Vagina (tissue), 2 donors: ENCODE measurements around the gene OBSCN. TPM values are rescaled to one million over a fixed set of nuclear protein-coding genes. Genes with fewer than 3 reads are reported as not detected.

Experiments used
- DNase-seq, 2 donors: peaks; one replicate each; pipeline ENCODE4 v3.0.0-alpha.2; 2017; ENCODE audit errors: extremely low spot score in 2 of 2
- H3K27ac ChIP-seq: fragments of 200-600 bp; sonication (generic); one replicate; pipeline ENCODE4 v1.5.1; 2019
- H3K27me3 ChIP-seq: fragments of 200-600 bp; sonication (generic); one replicate; pipeline ENCODE4 v1.5.1; 2019
- H3K36me3 ChIP-seq, 2 donors: fragments of 200-600 bp; sonication (generic); one replicate each; pipeline ENCODE4 v1.5.1; 2017 to 2019
- H3K4me1 ChIP-seq: fragments of 200-600 bp; sonication (generic); one replicate; pipeline ENCODE4 v1.5.1; 2019
- H3K4me3 ChIP-seq, 2 donors: fragments of 200-600 bp; sonication (generic); 1 replicate in 1 of 2; 2 replicates in 1 of 2; pipeline ENCODE4 v1.5.1; 2016 to 2019
- H3K9me3 ChIP-seq: fragments of 200-600 bp; sonication (generic); one replicate; pipeline ENCODE4 v1.5.1; 2019
- POLR2A ChIP-seq, 2 donors: fragments of 450-650 bp; IDR thresholded peaks; one replicate each; pipeline ENCODE4 v1.6.1; 2017; ENCODE audit warnings: antibody characterized with exemption in 2 of 2, mild to moderate bottlenecking in 2 of 2, moderate library complexity in 2 of 2
- POLR2AphosphoS5 ChIP-seq, 2 donors: sonication (generic); formaldehyde crosslinking; IDR thresholded peaks; one replicate each; pipeline ENCODE4 v1.9.0; 2017; ENCODE audit warnings: antibody characterized with exemption in 2 of 2, mild to moderate bottlenecking in 2 of 2, low read depth in 1 of 2; ENCODE audit not compliant: insufficient read depth in 1 of 2
- intact Hi-C: fragments of 100-400 bp; cut with DNase I; formaldehyde crosslinking; loops from one replicate; pipeline ENCODE4 v1.15.1; 2023
- total RNA-seq: library from RNA; depleted of rRNA; stranded (reverse); fragments of >200 nt; gene quantifications from one replicate; pipeline ENCODE4 v1.2.3, GENCODE V29; 2016
- TF ChIP-seq, protein P1 (sequence below), 3 experiments: fragments of 450-650 bp in 2 of 3; fragments of 200-600 bp in 1 of 3; sonication (generic) in 1 of 3; IDR thresholded peaks; one replicate each; pipeline ENCODE4 v1.5.1; 2017 to 2019; ENCODE audit warnings: antibody characterized with exemption in 3 of 3, mild to moderate bottlenecking in 2 of 3, moderate library complexity in 2 of 3

The OBSCN gene
- total RNA-seq, 1 donor from 2014 or later = 35.8 TPM

DNA sequence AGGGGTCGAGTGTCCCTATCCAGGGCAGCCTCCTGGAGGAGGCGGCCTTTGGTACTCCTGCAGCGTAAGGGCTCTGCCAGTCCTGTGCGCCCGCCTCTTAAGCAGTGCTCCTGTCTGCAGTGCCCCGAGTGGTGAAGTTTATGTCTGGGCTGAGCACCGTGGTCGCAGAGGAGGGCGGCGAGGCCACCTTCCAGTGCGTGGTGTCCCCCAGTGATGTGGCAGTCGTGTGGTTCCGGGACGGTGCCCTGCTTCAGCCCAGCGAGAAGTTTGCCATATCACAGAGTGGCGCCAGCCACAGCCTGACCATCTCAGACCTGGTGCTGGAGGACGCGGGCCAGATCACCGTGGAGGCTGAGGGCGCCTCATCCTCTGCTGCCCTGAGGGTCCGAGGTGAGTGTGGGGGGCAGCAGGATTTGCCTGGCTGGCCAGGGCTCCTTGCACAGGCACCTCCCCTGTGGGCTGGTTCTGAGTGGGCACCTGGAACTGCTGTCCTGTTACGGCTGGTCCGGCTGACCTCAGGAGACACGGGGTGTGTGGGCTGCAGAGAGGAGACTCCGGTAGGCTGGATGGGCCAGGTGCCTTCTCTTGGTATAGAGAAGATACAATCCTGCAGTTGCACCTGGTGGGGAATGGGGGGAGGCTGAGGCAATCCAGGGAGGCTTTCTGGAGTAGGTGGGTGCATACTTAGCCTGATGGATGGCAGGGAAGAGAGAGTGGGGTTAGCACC, 66.8 kb downstream of the OBSCN start:
- intact Hi-C loops = no loop called here
- H3K27ac ChIP-seq = peak overlapping the region; percentile 89
- peak in 1 of 2 donors; percentile 77 for DNase-seq
- H3K4me1 ChIP-seq = peaks cover 22% of the 10 kb centered on the region
- TF ChIP-seq POLR2AphosphoS5 (IDR thresholded peaks at IDR 0.05; ENCODE audit: insufficient read depth in 1 of 2, low read depth in 1 of 2) (no peak), POLR2A (IDR thresholded peaks at IDR 0.05) (no peak)
- TF ChIP-seq, protein P1, sequence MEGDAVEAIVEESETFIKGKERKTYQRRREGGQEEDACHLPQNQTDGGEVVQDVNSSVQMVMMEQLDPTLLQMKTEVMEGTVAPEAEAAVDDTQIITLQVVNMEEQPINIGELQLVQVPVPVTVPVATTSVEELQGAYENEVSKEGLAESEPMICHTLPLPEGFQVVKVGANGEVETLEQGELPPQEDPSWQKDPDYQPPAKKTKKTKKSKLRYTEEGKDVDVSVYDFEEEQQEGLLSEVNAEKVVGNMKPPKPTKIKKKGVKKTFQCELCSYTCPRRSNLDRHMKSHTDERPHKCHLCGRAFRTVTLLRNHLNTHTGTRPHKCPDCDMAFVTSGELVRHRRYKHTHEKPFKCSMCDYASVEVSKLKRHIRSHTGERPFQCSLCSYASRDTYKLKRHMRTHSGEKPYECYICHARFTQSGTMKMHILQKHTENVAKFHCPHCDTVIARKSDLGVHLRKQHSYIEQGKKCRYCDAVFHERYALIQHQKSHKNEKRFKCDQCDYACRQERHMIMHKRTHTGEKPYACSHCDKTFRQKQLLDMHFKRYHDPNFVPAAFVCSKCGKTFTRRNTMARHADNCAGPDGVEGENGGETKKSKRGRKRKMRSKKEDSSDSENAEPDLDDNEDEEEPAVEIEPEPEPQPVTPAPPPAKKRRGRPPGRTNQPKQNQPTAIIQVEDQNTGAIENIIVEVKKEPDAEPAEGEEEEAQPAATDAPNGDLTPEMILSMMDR (IDR thresholded peaks at IDR 0.05) = no peak
- no peaks in the 10 kb centered on the region for H3K9me3 ChIP-seq
- no peaks in the 10 kb centered on the region for H3K36me3 ChIP-seq
- H3K4me3 ChIP-seq = peak overlapping the region; percentile 65 to 81
- no peaks in the 10 kb centered on the region for H3K27me3 ChIP-seq

DNA sequence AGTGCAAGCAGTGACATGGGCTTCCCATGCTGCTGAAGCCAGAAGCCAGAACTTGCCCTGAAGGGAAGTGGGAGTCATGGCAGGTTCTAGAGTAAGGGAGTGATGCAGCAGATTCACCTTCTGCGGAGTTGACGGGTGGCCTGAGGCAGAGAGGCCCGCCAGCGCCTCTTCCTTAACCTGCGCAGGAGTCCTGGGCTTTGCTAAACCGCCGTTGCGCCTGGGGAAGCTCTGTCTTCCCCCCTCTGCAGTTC, 67.3 kb downstream of the OBSCN start:
- Histone ChIP-seq H3K4me1 (peaks cover 22% of the 10 kb centered on the region), H3K27me3 (no peaks in the 10 kb centered on the region), H3K36me3 (no peaks in the 10 kb centered on the region), H3K4me3 (peak overlapping the region; percentile 65 to 81), H3K27ac (peak overlapping the region; percentile 89), H3K9me3 (no peaks in the 10 kb centered on the region)
- no peak for TF ChIP-seq POLR2A (IDR thresholded peaks at IDR 0.05)
- TF ChIP-seq, protein P1 (IDR thresholded peaks at IDR 0.05) = no peak
- no peak for TF ChIP-seq POLR2AphosphoS5 (IDR thresholded peaks at IDR 0.05; ENCODE audit: insufficient read depth in 1 of 2, low read depth in 1 of 2)
- DNase-seq = peak in 1 of 2 donors; percentile 86
- intact Hi-C loops = no loop called here

DNA sequence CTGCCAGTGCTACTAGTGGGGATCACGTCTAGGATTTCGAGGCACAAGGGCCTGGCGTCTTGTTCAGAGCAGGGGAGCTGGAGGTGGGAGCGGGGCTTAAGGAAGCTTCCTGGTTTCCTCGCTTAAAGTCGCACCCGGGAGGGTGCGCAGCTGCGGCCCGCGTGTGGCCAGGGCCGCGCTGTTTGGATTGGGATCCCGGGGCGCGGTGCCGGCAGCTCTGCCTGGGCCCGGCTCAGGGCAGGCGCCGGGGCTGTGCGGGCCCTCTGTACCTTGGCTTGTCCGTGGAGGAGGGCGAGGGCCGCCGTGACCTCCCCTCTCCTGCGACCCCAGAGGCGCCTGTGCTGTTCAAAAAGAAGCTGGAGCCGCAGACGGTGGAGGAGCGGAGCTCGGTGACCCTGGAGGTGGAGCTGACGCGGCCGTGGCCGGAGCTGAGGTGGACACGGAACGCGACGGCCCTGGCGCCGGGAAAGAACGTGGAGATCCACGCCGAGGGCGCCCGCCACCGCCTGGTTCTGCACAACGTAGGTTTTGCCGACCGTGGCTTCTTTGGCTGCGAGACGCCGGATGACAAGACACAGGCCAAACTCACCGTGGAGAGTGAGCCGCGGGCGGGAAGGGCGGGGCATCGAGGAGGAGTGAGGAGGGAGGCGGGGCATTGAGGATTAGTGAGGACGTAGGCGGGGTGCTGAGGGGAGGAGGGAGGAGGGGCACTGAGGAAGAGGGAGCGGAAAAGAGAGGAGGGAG, 67.8 kb downstream of the OBSCN start:
- DNase-seq = peak in 1 of 2 donors; percentile 95
- peaks cover 22% of the 10 kb centered on the region for H3K4me1 ChIP-seq
- H3K27ac ChIP-seq = peak overlapping the region; percentile 89
- intact Hi-C loops = no loop called here
- TF ChIP-seq POLR2AphosphoS5 (IDR thresholded peaks at IDR 0.05; ENCODE audit: insufficient read depth in 1 of 2, low read depth in 1 of 2) = peak in 1 of 2 donors; percentile 81
- TF ChIP-seq POLR2A (IDR thresholded peaks at IDR 0.05) = no peak
- H3K4me3 ChIP-seq = peak overlapping the region; percentile 65 to 81
- no peaks in the 10 kb centered on the region for H3K9me3 ChIP-seq
- no peaks in the 10 kb centered on the region for H3K27me3 ChIP-seq
- no peaks in the 10 kb centered on the region for H3K36me3 ChIP-seq

DNA sequence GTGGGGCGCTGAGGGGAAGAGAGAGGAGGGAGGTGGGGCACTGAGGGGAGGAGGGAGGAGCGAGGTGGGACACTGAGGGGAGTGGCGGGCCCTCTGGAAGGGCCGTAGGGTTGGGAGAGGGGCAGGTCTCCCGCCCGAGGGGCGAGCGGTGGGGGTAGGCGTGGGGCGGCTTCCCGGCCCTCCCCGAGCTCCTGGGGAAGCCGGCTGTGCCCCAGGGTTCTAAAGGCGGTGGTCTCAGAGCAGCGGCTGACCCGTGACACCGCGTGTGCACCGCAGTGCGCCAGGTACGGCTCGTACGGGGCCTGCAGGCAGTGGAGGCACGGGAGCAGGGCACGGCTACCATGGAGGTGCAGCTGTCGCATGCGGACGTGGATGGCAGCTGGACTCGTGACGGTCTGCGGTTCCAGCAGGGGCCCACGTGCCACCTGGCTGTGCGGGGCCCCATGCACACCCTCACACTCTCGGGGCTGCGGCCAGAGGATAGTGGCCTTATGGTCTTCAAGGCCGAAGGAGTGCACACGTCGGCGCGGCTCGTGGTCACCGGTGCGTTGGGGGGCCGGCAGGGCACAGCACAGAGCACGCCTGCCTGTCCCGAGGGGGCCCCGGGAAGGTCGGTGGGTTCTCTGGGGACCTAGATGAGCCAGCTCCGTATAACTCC, 68.5 kb downstream of the OBSCN start:
- H3K4me3 ChIP-seq = peak overlapping the region; percentile 65 to 81
- peak overlapping the region; percentile 89 for H3K27ac ChIP-seq
- peaks cover 22% of the 10 kb centered on the region for H3K4me1 ChIP-seq
- no peak for TF ChIP-seq POLR2AphosphoS5 (IDR thresholded peaks at IDR 0.05; ENCODE audit: insufficient read depth in 1 of 2, low read depth in 1 of 2)
- TF ChIP-seq, protein P1 (IDR thresholded peaks at IDR 0.05) = no peak
- TF ChIP-seq POLR2A (IDR thresholded peaks at IDR 0.05) = no peak
- H3K36me3 ChIP-seq = no peaks in the 10 kb centered on the region
- intact Hi-C loops = no loop called here
- no peaks in the 10 kb centered on the region for H3K9me3 ChIP-seq
- no peaks in the 10 kb centered on the region for H3K27me3 ChIP-seq
- DNase-seq = peak in 1 of 2 donors; percentile 87

DNA sequence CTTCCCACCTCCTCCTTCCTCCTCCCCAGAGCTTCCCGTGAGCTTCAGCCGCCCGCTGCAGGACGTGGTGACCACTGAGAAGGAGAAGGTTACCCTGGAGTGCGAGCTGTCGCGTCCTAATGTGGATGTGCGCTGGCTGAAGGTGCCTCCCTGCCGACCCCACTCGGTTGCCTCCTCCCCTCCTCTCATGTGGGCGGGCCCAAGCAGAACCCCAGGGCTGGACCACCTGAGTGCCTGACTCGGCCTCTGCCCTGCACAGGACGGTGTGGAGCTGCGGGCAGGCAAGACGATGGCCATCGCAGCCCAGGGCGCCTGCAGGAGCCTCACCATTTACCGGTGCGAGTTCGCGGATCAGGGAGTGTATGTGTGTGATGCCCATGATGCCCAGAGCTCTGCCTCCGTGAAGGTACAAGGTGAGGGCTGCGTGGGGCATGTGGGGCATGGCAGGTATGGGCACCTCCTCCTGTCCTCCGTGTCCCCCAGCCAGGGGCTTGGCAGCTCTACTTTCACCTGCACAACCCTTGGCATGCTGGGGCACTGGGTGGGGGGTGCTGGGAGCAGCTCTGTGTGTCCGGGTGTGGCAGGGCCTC, 69.2 kb downstream of the OBSCN start:
- no peaks in the 10 kb centered on the region for H3K36me3 ChIP-seq
- H3K4me1 ChIP-seq = peaks cover 22% of the 10 kb centered on the region
- no peaks in the 10 kb centered on the region for H3K27me3 ChIP-seq
- peak overlapping the region in 1 of 2 donors; percentile 65 for H3K4me3 ChIP-seq
- intact Hi-C loops = no loop called here
- no peaks in the 10 kb centered on the region for H3K9me3 ChIP-seq
- peak in 1 of 2 donors; percentile 86 for DNase-seq
- peak overlapping the region; percentile 89 for H3K27ac ChIP-seq
- TF ChIP-seq POLR2A (IDR thresholded peaks at IDR 0.05) = no peak
- TF ChIP-seq, protein P1 (IDR thresholded peaks at IDR 0.05) = no peak
- TF ChIP-seq POLR2AphosphoS5 (IDR thresholded peaks at IDR 0.05; ENCODE audit: insufficient read depth in 1 of 2, low read depth in 1 of 2) = no peak
